GM12874 (cell line): ENCODE data around the gene HS2ST1.

Experiments used
- CTCF ChIP-seq: IDR thresholded peaks from 2 replicates; pipeline ENCODE4 v1.5.1; 2011; ENCODE audit warnings: low read depth, mild to moderate bottlenecking, control low read depth, low read length, moderate library complexity; ENCODE audit not compliant: insufficient read depth

HS2ST1 gene

GRCh38 chr1:87100271-87100670 lies 185.8 kb downstream of the HS2ST1 start:
- no peak for TF ChIP-seq CTCF

GRCh38 chr1:87103074-87103473 lies 188.6 kb downstream of the HS2ST1 start:
- no peak for TF ChIP-seq CTCF

- no peak for TF ChIP-seq CTCF
Observed at GRCh38 chr1:87104140-87104539, 189.7 kb downstream of the HS2ST1 start.

- no peak for TF ChIP-seq CTCF
Observed at GRCh38 chr1:87104945-87105344, 190.5 kb downstream of the HS2ST1 start.

GRCh38 chr1:87106144-87106543 lies 191.7 kb downstream of the HS2ST1 start:
- TF ChIP-seq CTCF, result no peak

GRCh38 chr1:87106867-87107266 lies 192.4 kb downstream of the HS2ST1 start:
- no peak for TF ChIP-seq CTCF

GRCh38 chr1:87108228-87108627 lies 193.8 kb downstream of the HS2ST1 start:
- TF ChIP-seq CTCF, result no peak
